Hematopoietic multipotent progenitor cell treated with erythropoietin and hydrocortisone succinate and interleukin-3 and kit ligand, for 6 days (in vitro differentiated cells): ENCODE measurements around the gene LRP1B.

Source experiments
- DNase-seq: peaks from one replicate; pipeline ENCODE4 v3.0.0-alpha.2; 2015

The LRP1B gene

GRCh38 chr2:141946016-141946415, 184.8 kb downstream of the LRP1B start:
- DNase-seq, result no peak

- no peak for DNase-seq
Measured at GRCh38 chr2:141943918-141944317, 186.9 kb downstream of the LRP1B start.

- peak; percentile 1 for DNase-seq
Measured at GRCh38 chr2:141942006-141942789, 188.6 kb downstream of the LRP1B start.

- no peak for DNase-seq
Measured at GRCh38 chr2:141941210-141941714, 189.6 kb downstream of the LRP1B start.

- DNase-seq, result no peak
Measured at GRCh38 chr2:141940709-141941108, 190.1 kb downstream of the LRP1B start.

GRCh38 chr2:141933226-141933625, 197.6 kb downstream of the LRP1B start:
- DNase-seq, result no peak

- DNase-seq, result no peak
Measured at GRCh38 chr2:141932261-141932660, 198.6 kb downstream of the LRP1B start.

GRCh38 chr2:141931797-141932196, 199.0 kb downstream of the LRP1B start:
- DNase-seq, result no peak

GRCh38 chr2:141930803-141931202, 200.0 kb downstream of the LRP1B start:
- DNase-seq, result no peak

- DNase-seq, result no peak
Measured at GRCh38 chr2:141929331-141930252, 201.2 kb downstream of the LRP1B start.

- no peak for DNase-seq
Measured at GRCh38 chr2:141928476-141928875, 202.3 kb downstream of the LRP1B start.

- DNase-seq, result no peak
Measured at GRCh38 chr2:141927536-141927935, 203.3 kb downstream of the LRP1B start.

GRCh38 chr2:141925511-141925910, 205.3 kb downstream of the LRP1B start:
- DNase-seq, result no peak

- DNase-seq, result no peak
Measured at GRCh38 chr2:141923657-141924056, 207.2 kb downstream of the LRP1B start.

GRCh38 chr2:141911485-141912066, 219.2 kb downstream of the LRP1B start:
- peak; percentile 58 for DNase-seq

- no peak for DNase-seq
Measured at GRCh38 chr2:141906678-141907077, 224.1 kb downstream of the LRP1B start.

GRCh38 chr2:141900826-141901225, 230.0 kb downstream of the LRP1B start:
- no peak for DNase-seq

- no peak for DNase-seq
Measured at GRCh38 chr2:141899740-141900139, 231.1 kb downstream of the LRP1B start.

GRCh38 chr2:141889788-141890187, 241.0 kb downstream of the LRP1B start:
- no peak for DNase-seq

- no peak for DNase-seq
Measured at GRCh38 chr2:141888987-141889555, 241.7 kb downstream of the LRP1B start.

- DNase-seq, result no peak
Measured at GRCh38 chr2:141887363-141887762, 243.5 kb downstream of the LRP1B start.

- DNase-seq, result no peak
Measured at GRCh38 chr2:141878016-141878415, 252.8 kb downstream of the LRP1B start.
